ENCODE results near the gene PCDHGA12.

GRCh38 chr5:141389153-141390042, 40.9 kb upstream of the PCDHGA12 start:
- no peak for TF ChIP-seq CTCF (IDR thresholded peaks at IDR 0.05 in 8 of 11, conservative IDR thresholded peaks at IDR 0.05 in 3 of 11)
- TF ChIP-seq POLR2AphosphoS5 (IDR thresholded peaks at IDR 0.05), result no peak
- TF ChIP-seq POLR2A (IDR thresholded peaks at IDR 0.05), result no peak
